ENCODE results near the gene TRIM31. TPM values are rescaled to one million over a fixed set of nuclear protein-coding genes. Genes with fewer than 3 reads are reported as not detected.
"Not testable (repeated sequence)": the region's sequence is repeated elsewhere in the genome, so short reads cannot be mapped to it uniquely, and the experiment has no call there.

TRIM31 gene
- total and polyA plus RNA-seq, 2 donors from 2014 or later: 0.22 to 0.26 TPM

GRCh38 chr6:30122515-30122914, 9.6 kb upstream of the TRIM31 start:
- Histone ChIP-seq H3K9ac (ENCODE audit: low read length in 3 of 3) (no peak overlapping the region), H3K36me3 (ENCODE audit: control insufficient read depth in 2 of 3, insufficient read depth in 3 of 3, low read length in 3 of 3) (no peaks in the 10 kb centered on the region), H3K27ac (ENCODE audit: low read depth in 2 of 2, low read length in 2 of 2) (no peak overlapping the region), H3K9me3 (ENCODE audit: control insufficient read depth in 2 of 3, insufficient read depth in 1 of 3, low read length in 3 of 3) (no peaks in the 10 kb centered on the region), H3K4me3 (ENCODE audit: low read length in 3 of 3) (no peak overlapping the region), H3K27me3 (ENCODE audit: control insufficient read depth, insufficient read depth, low read length) (peaks cover 4% of the 10 kb centered on the region), H3K4me1 (ENCODE audit: control insufficient read depth in 2 of 3, insufficient read depth in 2 of 3, low read depth in 1 of 3, low read length in 3 of 3) (no peaks in the 10 kb centered on the region)
- intact Hi-C loops (cut with DNase I): no loop called here
- no peak for TF ChIP-seq CTCF (IDR thresholded peaks at IDR 0.05; ENCODE audit: borderline replicate concordance, extremely low read depth, insufficient read depth)
- FAIRE-seq: no peak
- no peak for DNase-seq

- Histone ChIP-seq H3K36me3 (ENCODE audit: control insufficient read depth in 2 of 3, insufficient read depth in 3 of 3, low read length in 3 of 3) (no peaks in the 10 kb centered on the region), H3K4me1 (ENCODE audit: control insufficient read depth in 2 of 3, insufficient read depth in 2 of 3, low read depth in 1 of 3, low read length in 3 of 3) (no peaks in the 10 kb centered on the region), H3K9ac (ENCODE audit: low read length in 3 of 3) (no peak overlapping the region), H3K4me3 (ENCODE audit: low read length in 3 of 3) (no peak overlapping the region), H3K27ac (ENCODE audit: low read depth in 2 of 2, low read length in 2 of 2) (no peak overlapping the region), H3K27me3 (ENCODE audit: control insufficient read depth, insufficient read depth, low read length) (peaks cover 4% of the 10 kb centered on the region), H3K9me3 (ENCODE audit: control insufficient read depth in 2 of 3, insufficient read depth in 1 of 3, low read length in 3 of 3) (no peaks in the 10 kb centered on the region)
- FAIRE-seq (no peak), DNase-seq (no peak)
- intact Hi-C loops (cut with DNase I): no loop called here
- TF ChIP-seq CTCF (IDR thresholded peaks at IDR 0.05; ENCODE audit: borderline replicate concordance, extremely low read depth, insufficient read depth): no peak
Measured at GRCh38 chr6:30121446-30122366, 8.8 kb upstream of the TRIM31 start.

GRCh38 chr6:30118691-30119090, 5.8 kb upstream of the TRIM31 start:
- H3K4me3 ChIP-seq (ENCODE audit: low read length in 3 of 3); H3K4me1 ChIP-seq (ENCODE audit: control insufficient read depth in 2 of 3, insufficient read depth in 2 of 3, low read depth in 1 of 3, low read length in 3 of 3); H3K9ac ChIP-seq (ENCODE audit: low read length in 3 of 3); H3K27me3 ChIP-seq (ENCODE audit: control insufficient read depth, insufficient read depth, low read length); H3K36me3 ChIP-seq (ENCODE audit: control insufficient read depth in 2 of 3, insufficient read depth in 3 of 3, low read length in 3 of 3); H3K27ac ChIP-seq (ENCODE audit: low read depth in 2 of 2, low read length in 2 of 2); H3K9me3 ChIP-seq (ENCODE audit: control insufficient read depth in 2 of 3, insufficient read depth in 1 of 3, low read length in 3 of 3); FAIRE-seq; DNase-seq; intact Hi-C loops (cut with DNase I): not testable (repeated sequence)

GRCh38 chr6:30116724-30117123, 3.8 kb upstream of the TRIM31 start:
- no peak overlapping the region for H3K4me3 ChIP-seq (ENCODE audit: low read length in 3 of 3)
- no peak overlapping the region for H3K9ac ChIP-seq (ENCODE audit: low read length in 3 of 3)
- H3K27me3 ChIP-seq (ENCODE audit: control insufficient read depth, insufficient read depth, low read length): peaks cover 14% of the 10 kb centered on the region
- no peaks in the 10 kb centered on the region for H3K4me1 ChIP-seq (ENCODE audit: control insufficient read depth in 2 of 3, insufficient read depth in 2 of 3, low read depth in 1 of 3, low read length in 3 of 3)
- no peaks in the 10 kb centered on the region for H3K9me3 ChIP-seq (ENCODE audit: control insufficient read depth in 2 of 3, insufficient read depth in 1 of 3, low read length in 3 of 3)
- intact Hi-C loops (cut with DNase I): no loop called here
- no peak for TF ChIP-seq CTCF (IDR thresholded peaks at IDR 0.05; ENCODE audit: borderline replicate concordance, extremely low read depth, insufficient read depth)
- H3K27ac ChIP-seq (ENCODE audit: low read depth in 2 of 2, low read length in 2 of 2): no peak overlapping the region
- DNase-seq (no peak), FAIRE-seq (no peak)
- no peaks in the 10 kb centered on the region for H3K36me3 ChIP-seq (ENCODE audit: control insufficient read depth in 2 of 3, insufficient read depth in 3 of 3, low read length in 3 of 3)

Measured in kidney (tissue), 14 donors.